GM04503 (cell line): ENCODE data around the gene COL6A2.
"Not testable (repeated sequence)": the region's sequence is repeated elsewhere in the genome, so short reads cannot be mapped to it uniquely, and the experiment has no call there.

ENCODE experiments used
- DNase-seq: peaks from one replicate; pipeline ENCODE4 v3.0.0-alpha.2; 2012; ENCODE audit warnings: low read depth

Gene COL6A2

GRCh38 chr21:46156678-46157077 lies 58.8 kb downstream of the COL6A2 start:
- DNase-seq, result no peak

GRCh38 chr21:46157396-46157986 lies 59.6 kb downstream of the COL6A2 start:
- DNase-seq, result no peak

- DNase-seq, result no peak
Observed at GRCh38 chr21:46157987-46158451, 60.1 kb downstream of the COL6A2 start.

GRCh38 chr21:46158666-46159300 lies 60.9 kb downstream of the COL6A2 start:
- no peak for DNase-seq

GRCh38 chr21:46159390-46159789 lies 61.5 kb downstream of the COL6A2 start:
- DNase-seq, result no peak

- DNase-seq, result no peak
Observed at GRCh38 chr21:46159841-46160656, 62.1 kb downstream of the COL6A2 start.

- DNase-seq, result no peak
Observed at GRCh38 chr21:46160657-46160906, 62.7 kb downstream of the COL6A2 start.

GRCh38 chr21:46160907-46161632 lies 63.2 kb downstream of the COL6A2 start:
- DNase-seq, result no peak

- no peak for DNase-seq
Observed at GRCh38 chr21:46161633-46162592, 64.0 kb downstream of the COL6A2 start.

- DNase-seq, result no peak
Observed at GRCh38 chr21:46163380-46163779, 65.5 kb downstream of the COL6A2 start.

- DNase-seq, result no peak
Observed at GRCh38 chr21:46165098-46165497, 67.2 kb downstream of the COL6A2 start.

GRCh38 chr21:46168238-46168637 lies 70.3 kb downstream of the COL6A2 start:
- DNase-seq, result no peak

- no peak for DNase-seq
Observed at GRCh38 chr21:46168659-46169386, 70.9 kb downstream of the COL6A2 start.

- not testable (repeated sequence) for DNase-seq
Observed at GRCh38 chr21:46170436-46171193, 72.7 kb downstream of the COL6A2 start.

GRCh38 chr21:46171585-46171984 lies 73.7 kb downstream of the COL6A2 start:
- DNase-seq, result no peak

- no peak for DNase-seq
Observed at GRCh38 chr21:46171996-46172862, 74.3 kb downstream of the COL6A2 start.

GRCh38 chr21:46172863-46173528 lies 75.1 kb downstream of the COL6A2 start:
- no peak for DNase-seq

GRCh38 chr21:46173573-46173972 lies 75.7 kb downstream of the COL6A2 start:
- DNase-seq, result no peak
